Measurements from ENCODE around the gene ALOX15B. TPM values are rescaled to one million over a fixed set of nuclear protein-coding genes. Genes with fewer than 3 reads are reported as not detected.

Gene ALOX15B
- total and polyA plus RNA-seq, 2 of the 13 experiments (the other 11 are each of a cell fraction or from before 2014, with no cell fraction given): not detected

DNA sequence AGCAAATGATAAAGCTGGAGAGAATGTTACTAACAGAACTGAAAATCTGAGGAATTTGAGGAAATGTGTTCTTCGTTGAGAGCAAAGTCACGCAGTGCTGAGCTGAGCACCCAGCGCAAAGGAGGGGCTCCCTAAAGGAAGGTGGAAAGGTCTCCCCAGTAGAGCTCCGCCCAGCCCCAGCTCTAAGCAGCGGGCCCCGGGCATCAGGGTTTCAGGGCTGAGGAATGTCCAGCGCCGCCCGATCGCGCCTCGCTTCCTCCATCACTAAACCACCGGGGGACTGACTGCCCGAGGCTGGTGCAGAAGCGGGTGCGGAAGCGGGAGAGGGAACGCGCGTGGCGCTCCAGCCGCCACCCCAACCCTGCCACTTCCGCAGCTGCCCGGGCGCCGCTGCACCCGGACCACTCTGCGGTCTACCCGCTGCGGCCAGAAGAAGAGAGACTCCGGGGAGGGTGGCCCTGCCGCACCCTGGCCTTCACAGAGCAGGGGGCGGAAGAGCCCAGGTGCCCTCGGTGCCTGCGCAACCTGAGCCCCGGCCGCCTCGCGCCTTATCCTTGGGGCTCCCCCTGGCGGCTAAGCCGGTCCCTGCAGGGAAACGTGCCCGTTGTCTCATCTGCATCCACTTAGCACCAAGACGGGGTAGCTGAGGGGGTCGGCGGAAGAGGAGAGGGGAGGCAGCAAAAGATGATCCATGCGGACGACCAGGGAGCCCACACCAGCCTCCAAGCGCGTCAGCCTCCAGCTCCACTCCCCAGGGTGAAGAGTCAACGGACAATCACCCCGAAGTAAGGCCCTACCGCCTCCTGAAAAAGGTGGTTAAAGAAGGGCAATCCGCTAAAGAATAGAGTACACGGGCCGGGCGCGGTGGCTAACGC lies 48.8 kb upstream of the ALOX15B start (continued):
- peak; percentile 83 for TF ChIP-seq ZNF781 (CRISPR knock-in tag; IDR thresholded peaks at IDR 0.05; ENCODE audit: borderline replicate concordance, not compliant biosample characterization)

- DNase-seq (ENCODE audit: low spot score) (no peak), ATAC-seq (no peak), FAIRE-seq (no peak)
- CTCF ChIA-PET (ENCODE audit: low intra/inter-chr PET ratio, low total read pairs): interaction anchor here (4.5 kb wide), 1 partner anchor 78 kb away, joined by 70 read pairs; the partner anchor contains the start of gene RNF227
- TF ChIP-seq CEBPB (IDR thresholded peaks at IDR 0.05; ENCODE audit: borderline replicate concordance, low read depth, low read length): no peak
- TF ChIP-seq, protein P1, sequence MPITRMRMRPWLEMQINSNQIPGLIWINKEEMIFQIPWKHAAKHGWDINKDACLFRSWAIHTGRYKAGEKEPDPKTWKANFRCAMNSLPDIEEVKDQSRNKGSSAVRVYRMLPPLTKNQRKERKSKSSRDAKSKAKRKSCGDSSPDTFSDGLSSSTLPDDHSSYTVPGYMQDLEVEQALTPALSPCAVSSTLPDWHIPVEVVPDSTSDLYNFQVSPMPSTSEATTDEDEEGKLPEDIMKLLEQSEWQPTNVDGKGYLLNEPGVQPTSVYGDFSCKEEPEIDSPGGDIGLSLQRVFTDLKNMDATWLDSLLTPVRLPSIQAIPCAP (CRISPR knock-in tag; IDR thresholded peaks at IDR 0.05; ENCODE audit: low read depth): no peak
- no peak for TF ChIP-seq SRF (IDR thresholded peaks at IDR 0.05; ENCODE audit: low read depth, low read length)
- no peak for TF ChIP-seq ZNF350 (CRISPR knock-in tag; IDR thresholded peaks at IDR 0.05; ENCODE audit: borderline replicate concordance, low read depth)
- no peak for TF ChIP-seq ZNF30 (CRISPR knock-in tag; IDR thresholded peaks at IDR 0.05)
- TF ChIP-seq NFATC3 (CRISPR knock-in tag; IDR thresholded peaks at IDR 0.05): no peak
- Histone ChIP-seq H4K20me1 (ENCODE audit: insufficient read depth, low read length) (no peaks in the 10 kb centered on the region), H3K9me3 (ENCODE audit: low read length) (no peaks in the 10 kb centered on the region), H3K36me3 (replicated peaks in 1 of 2; ENCODE audit: control insufficient read depth in 1 of 2, insufficient read depth in 2 of 2, low read length in 2 of 2) (no peaks in the 10 kb centered on the region), H3K9ac (ENCODE audit: insufficient read depth, low read depth, low read length) (no peak overlapping the region), H3K4me1 (ENCODE audit: insufficient read depth, low read length) (peaks cover 11% of the 10 kb centered on the region), H3K27ac (ENCODE audit: extremely low read length, insufficient read depth, low read length) (no peak overlapping the region), H3K27me3 (ENCODE audit: control insufficient read depth in 1 of 2, insufficient read depth in 2 of 2, low read length in 2 of 2) (peaks cover 2 to 12% of the 10 kb centered on the region in 2 experiments; a peak in 3 of 5 replicates), H3K4me3 (replicated peaks in 1 of 3; ENCODE audit: insufficient read depth in 1 of 3, low read depth in 2 of 3, low read length in 3 of 3) (no peak overlapping the region), H3K79me2 (ENCODE audit: insufficient read depth, low read length) (no peaks in the 10 kb centered on the region), H3K4me2 (ENCODE audit: low read depth, low read length) (no peak overlapping the region), H2AFZ (ENCODE audit: low read length) (no peak overlapping the region)
- POLR2A ChIA-PET: no interaction called here
- intact Hi-C loops (cut with micrococcal nuclease; ENCODE audit: unreplicated experiment) (loop anchor here (5.0 kb wide), 1 partner anchor 250 kb away; no protein-coding TSS in a partner anchor), in situ Hi-C loops (cut with HindIII; ENCODE audit: extremely low pct_ligation_motif_present, low pct_unique_long_range_greater_than_20kb) (no loop called here)
- WGBS (ENCODE audit: low lambda C conversion rate): 31% methylated on average over 2 of the region's 2 CpGs
- BruUV-seq (replicated peaks): no TSS peak
Observed at GRCh38 chr17:7992516-7992915, 46.3 kb upstream of the ALOX15B start.
